Measurements from ENCODE around the gene IL21. TPM values are rescaled to one million over a fixed set of nuclear protein-coding genes. Genes with fewer than 3 reads are reported as not detected.

IL21 gene
- total RNA-seq, 1 experiment from 2014 or later, result not detected

- Histone ChIP-seq H3K14ac (ENCODE audit: insufficient read depth, low read length) (no peak overlapping the region), H3K23me2 (ENCODE audit: insufficient read length, low read depth, low read length, poor library complexity, severe bottlenecking) (no peaks in the 10 kb centered on the region), H2BK120ac (ENCODE audit: low read depth, low read length, poor library complexity, severe bottlenecking) (no peak overlapping the region), H4K91ac (ENCODE audit: insufficient read length, low read depth, low read length) (no peak overlapping the region), H3K4ac (ENCODE audit: low read depth, low read length) (no peak overlapping the region), H3K56ac (ENCODE audit: insufficient read length, low read depth, low read length) (no peak overlapping the region), H3K79me2 (ENCODE audit: insufficient read depth, low read length) (no peaks in the 10 kb centered on the region), H3K9ac (ENCODE audit: extremely low read depth, insufficient read length, low read length) (no peak overlapping the region), H2BK12ac (ENCODE audit: insufficient read length, low read depth, low read length) (no peak overlapping the region), H3K23ac (ENCODE audit: insufficient read length, low read depth, low read length) (no peak overlapping the region), H3K4me1 (ENCODE audit: insufficient read depth, low read length) (no peaks in the 10 kb centered on the region), H4K20me1 (ENCODE audit: control insufficient read depth, insufficient read depth, insufficient read length) (no peaks in the 10 kb centered on the region), H4K5ac (ENCODE audit: insufficient read length, low read depth, low read length) (no peak overlapping the region), H2BK15ac (ENCODE audit: low read depth, low read length) (no peak overlapping the region), H4K8ac (replicated peaks; ENCODE audit: insufficient read length, low read depth, low read length) (no peak overlapping the region), H3K79me1 (ENCODE audit: insufficient read depth, low read depth, low read length, poor library complexity, severe bottlenecking) (no peaks in the 10 kb centered on the region), H2BK20ac (ENCODE audit: low read depth, low read length, poor library complexity, severe bottlenecking) (no peak overlapping the region), H2AK5ac (ENCODE audit: insufficient read length, low read length) (no peak overlapping the region), H3K27ac (ENCODE audit: insufficient read length, low read depth, low read length) (no peak overlapping the region), H3T11ph (ENCODE audit: low read length) (no peak overlapping the region), H3K27me3 (ENCODE audit: insufficient read depth, low read length) (no peaks in the 10 kb centered on the region), H3K9me3 (ENCODE audit: control insufficient read depth, low read depth, low read length) (no peaks in the 10 kb centered on the region), H2AFZ (ENCODE audit: low read length) (no peak overlapping the region), H3K18ac (ENCODE audit: insufficient read length, low read depth, low read length) (no peak overlapping the region), H2BK5ac (ENCODE audit: insufficient read length, low read length) (no peak overlapping the region), H3K4me2 (ENCODE audit: insufficient read depth, insufficient read length, low read length) (no peak overlapping the region)
- peaks cover 2 to 9% of the 10 kb centered on the region in 2 experiments; a peak in 1 of 4 replicates for H3K4me1 Mint-ChIP-seq
- no peak overlapping the region for H3K4me3 Mint-ChIP-seq
- no peaks in the 10 kb centered on the region for H3K27me3 Mint-ChIP-seq (ENCODE audit: low read depth)
- no peak for DNase-seq
- no peaks in the 10 kb centered on the region for H3K36me3 Mint-ChIP-seq (ENCODE audit: insufficient read depth in 1 of 3, low read depth in 3 of 3)
- H3K9me3 Mint-ChIP-seq, result no peaks in the 10 kb centered on the region
- TF ChIP-seq CTCF (conservative IDR thresholded peaks at IDR 0.05), result no peak
- WGBS (ENCODE audit: extremely low coverage, insufficient read length, low lambda C conversion rate), result no CpG with 5 or more reads among the region's 2 CpGs
- H3K27ac Mint-ChIP-seq, result no peak overlapping the region
These were observed 3.3 kb upstream of the IL21 start for GRCh38 chr4:122624205-122624604.

All from H9 (cell line).